H1 (cell line): ENCODE data around the gene UBE2D2. TPM values are rescaled to one million over a fixed set of nuclear protein-coding genes. Genes with fewer than 3 reads are reported as not detected.

Experiments used
- CTCF ChIA-PET: fragments of 300-600 bp; sonication (Branson Sonifier 250); formaldehyde crosslinking; loops from one replicate; lab custom pipeline; 2021; ENCODE audit not compliant: partially characterized antibody; lab: Charles Lee
- POLR2A ChIA-PET: fragments of 300-600 bp; sonication (Branson Sonifier 250); formaldehyde crosslinking; loops from one replicate; lab custom pipeline; 2021; ENCODE audit warnings: inconsistent platforms; ENCODE audit not compliant: partially characterized antibody; lab: Charles Lee
- DNase-seq, 2 experiments: peaks; one replicate each; pipeline versions ENCODE4 v3.0.0 to v3.0.0-alpha.2; 2010 to 2022; ENCODE audit warnings: low spot score in 2 of 2, low read depth in 1 of 2, mixed read lengths in 1 of 2
- FAIRE-seq: peaks from 2 replicates; lab custom pipeline; 2011; peaks lifted over from hg19 to GRCh38; lab: Jason Lieb, UNC
- H2AFZ ChIP-seq: 2 replicates; pipeline ENCODE4 v1.8.1; 2012; ENCODE audit warnings: low read length, inconsistent platforms
- H2AK5ac ChIP-seq: 2 replicates; pipeline ENCODE4 v1.6.1; 2013; ENCODE audit warnings: low read depth, low read length
- H2BK120ac ChIP-seq: replicated peaks from 2 replicates; pipeline ENCODE3; 2013; ENCODE audit warnings: low read depth, low read length, inconsistent platforms
- H2BK12ac ChIP-seq: 2 replicates; pipeline ENCODE4 v1.6.1; 2013; ENCODE audit warnings: low read depth, low read length
- H2BK15ac ChIP-seq: 2 replicates; pipeline ENCODE4 v1.6.1; 2013; ENCODE audit warnings: low read length
- H2BK20ac ChIP-seq: 2 replicates; pipeline ENCODE4 v1.6.1; 2013; ENCODE audit warnings: low read length
- H2BK5ac ChIP-seq: 2 replicates; pipeline ENCODE4 v1.6.1; 2013; ENCODE audit warnings: low read depth, low read length
- H3K14ac ChIP-seq: 2 replicates; pipeline ENCODE4 v1.6.1; 2013; ENCODE audit warnings: inconsistent platforms; ENCODE audit not compliant: insufficient read length
- H3K18ac ChIP-seq: 2 replicates; pipeline ENCODE4 v1.6.1; 2013; ENCODE audit warnings: low read length; ENCODE audit errors: extremely low read depth
- H3K23ac ChIP-seq: 2 replicates; pipeline ENCODE4 v1.6.1; 2013; ENCODE audit warnings: inconsistent platforms; ENCODE audit not compliant: insufficient read length
- H3K23me2 ChIP-seq: 2 replicates; pipeline ENCODE4 v1.6.1; 2013; ENCODE audit warnings: low read depth, low read length
- H3K27ac ChIP-seq: 2 replicates; pipeline ENCODE4 v1.6.1; 2011; ENCODE audit warnings: low read depth, low read length, inconsistent platforms
- H3K27me3 ChIP-seq, 4 experiments: replicated peaks in 1 of 4; 1 replicate in 1 of 4; 2 replicates in 3 of 4; pipeline versions ENCODE4 v1.6.1 to v1.8.1; 2011 to 2013; ENCODE audit warnings: low read length in 3 of 4, mild to moderate bottlenecking in 3 of 4, inconsistent platforms in 2 of 4, mixed read lengths in 2 of 4, moderate library complexity in 1 of 4; ENCODE audit not compliant: control insufficient read depth in 3 of 4, insufficient read depth in 3 of 4; ENCODE audit errors: extremely low read depth in 1 of 4
- H3K36me3 ChIP-seq, 4 experiments: 2 replicates each; pipeline versions ENCODE4 v1.6.1 to v1.8.1; 2011 to 2013; ENCODE audit warnings: mild to moderate bottlenecking in 4 of 4, low read length in 3 of 4, moderate library complexity in 2 of 4, control low read depth in 1 of 4, inconsistent platforms in 1 of 4; ENCODE audit not compliant: insufficient read depth in 4 of 4, control insufficient read depth in 2 of 4
- H3K4ac ChIP-seq: replicated peaks from 2 replicates; pipeline ENCODE3; 2013; ENCODE audit warnings: low read length, low read depth, mixed read lengths, inconsistent platforms; ENCODE audit not compliant: insufficient read length
- H3K4me1 ChIP-seq, 4 experiments: replicated peaks in 1 of 4; 1 replicate in 1 of 4; 2 replicates in 3 of 4; pipeline versions ENCODE4 v1.6.1 to v1.8.1; 2011 to 2013; ENCODE audit warnings: low read length in 3 of 4, inconsistent platforms in 2 of 4, mixed read lengths in 1 of 4; ENCODE audit not compliant: insufficient read depth in 4 of 4, control insufficient read depth in 3 of 4
- H3K4me2 ChIP-seq, 2 experiments: 2 replicates each; pipeline versions ENCODE4 v1.6.1 to v1.8.1; 2011 to 2013; ENCODE audit warnings: low read depth in 2 of 2, low read length in 2 of 2, control low read depth in 1 of 2, inconsistent platforms in 1 of 2, mild to moderate bottlenecking in 1 of 2; ENCODE audit not compliant: insufficient read depth in 1 of 2
- H3K4me3 ChIP-seq, 4 experiments: fragments of 200-600, 300-600 bp in 1 of 4; sonication (generic), shearing (Covaris generic), sonication (Bioruptor Twin) in 1 of 4; 2 replicates each; pipeline versions ENCODE4 v1.5.1 to v1.8.1; 2011 to 2016; ENCODE audit warnings: low read length in 4 of 4, low read depth in 3 of 4, control low read depth in 2 of 4, inconsistent platforms in 2 of 4, mild to moderate bottlenecking in 2 of 4, mixed read lengths in 1 of 4, moderate library complexity in 1 of 4; ENCODE audit not compliant: insufficient read depth in 2 of 4; ENCODE audit errors: extremely low read depth in 1 of 4
- H3K56ac ChIP-seq: replicated peaks from 2 replicates; pipeline ENCODE3; 2013; ENCODE audit warnings: low read depth, mild to moderate bottlenecking, mixed read lengths, low read length, inconsistent platforms; ENCODE audit not compliant: insufficient read length
- H3K79me1 ChIP-seq: 2 replicates; pipeline ENCODE4 v1.6.1; 2013; ENCODE audit warnings: low read depth, low read length, control low read depth
- H3K79me2 ChIP-seq, 2 experiments: 2 replicates each; pipeline versions ENCODE4 v1.6.1 to v1.8.1; 2012 to 2013; ENCODE audit warnings: low read length in 2 of 2, mild to moderate bottlenecking in 2 of 2, inconsistent platforms in 1 of 2; ENCODE audit not compliant: insufficient read depth in 2 of 2, control insufficient read depth in 1 of 2
- H3K9ac ChIP-seq, 4 experiments: replicated peaks in 1 of 4; 1 replicate in 1 of 4; 2 replicates in 3 of 4; pipeline versions ENCODE4 v1.6.1 to v1.8.1; 2011 to 2013; ENCODE audit warnings: low read depth in 3 of 4, low read length in 3 of 4, control low read depth in 2 of 4, mild to moderate bottlenecking in 2 of 4, moderate library complexity in 2 of 4, inconsistent platforms in 1 of 4; ENCODE audit errors: extremely low read depth in 1 of 4
- H3K9me3 ChIP-seq, 2 experiments: 2 replicates each; pipeline versions ENCODE4 v1.6.1 to v1.8.1; 2012 to 2013; ENCODE audit warnings: mild to moderate bottlenecking in 2 of 2, moderate library complexity in 2 of 2, control low read depth in 1 of 2, inconsistent platforms in 1 of 2, low read depth in 1 of 2, low read length in 1 of 2, mixed read lengths in 1 of 2; ENCODE audit not compliant: insufficient read depth in 2 of 2
- H4K20me1 ChIP-seq, 2 experiments: replicated peaks in 1 of 2; 2 replicates each; pipeline versions ENCODE3 to v1.8.1; 2011 to 2013; ENCODE audit warnings: inconsistent platforms in 2 of 2, low read length in 2 of 2, mild to moderate bottlenecking in 1 of 2; ENCODE audit not compliant: insufficient read depth in 2 of 2, control insufficient read depth in 1 of 2
- H4K5ac ChIP-seq: 2 replicates; pipeline ENCODE4 v1.6.1; 2013; ENCODE audit warnings: low read length, low read depth, mixed read lengths, inconsistent platforms; ENCODE audit not compliant: insufficient read length
- H4K8ac ChIP-seq: 2 replicates; pipeline ENCODE4 v1.8.0; 2013; ENCODE audit warnings: mild to moderate bottlenecking, moderate library complexity, low read length, inconsistent platforms; ENCODE audit not compliant: insufficient read depth; ENCODE audit errors: extremely low read depth
- H4K91ac ChIP-seq: replicated peaks from 2 replicates; pipeline ENCODE3; 2013; ENCODE audit warnings: low read length, mixed read lengths, inconsistent platforms; ENCODE audit not compliant: insufficient read length
- CEBPB ChIP-seq: IDR thresholded peaks from 2 replicates; pipeline ENCODE4 v1.6.1; 2012; ENCODE audit warnings: low read depth, low read length
- SP4 ChIP-seq: IDR thresholded peaks from 2 replicates; pipeline ENCODE4 v1.6.1; 2012; ENCODE audit warnings: low read length, inconsistent platforms
- WGBS, 2 experiments: shearing (Covaris generic) in 1 of 2; methylation state at CpG; one replicate each; pipeline versions ENCODE4 v1.1.6 to v1.1.7; 2013 to 2015; ENCODE audit warnings: low lambda C conversion rate in 2 of 2, mixed read lengths in 2 of 2, inconsistent platforms in 1 of 2, low coverage in 1 of 2, missing lambda C conversion rate in 1 of 2; ENCODE audit not compliant: insufficient replicate concordance in 2 of 2, insufficient coverage in 1 of 2, insufficient read length in 1 of 2; ENCODE audit errors: extremely low coverage in 1 of 2, missing lambda C conversion rate in 1 of 2; 5-methylcytosine and 5-hydroxymethylcytosine counted together
- polyA plus RNA-seq, 7 experiments: library from polyadenylated mRNA; depleted of rRNA in 3 of 7; stranded (reverse) in 5 of 7; unstranded in 2 of 7; fragments of >200 nt in 5 of 7; fragments of 200-250 nt in 2 of 7; gene quantifications; 1 replicate in 5 of 7; 2 replicates in 1 of 7; 4 replicates in 1 of 7; pipeline versions ENCODE4 v1.2.1 to v1.2.3, GENCODE V29; 2011 to 2013; ENCODE audit warnings: missing spikeins in 2 of 7, mixed read lengths in 2 of 7
- total RNA-seq: library from RNA; stranded (reverse); fragmentation: NEBNext Ultra II Directional; extraction: Animal tissue kit (Norgen Biotek cat#: 25700); gene quantifications from 2 replicates; pipeline ENCODE4 v1.2.1, GENCODE V29; 2021

The UBE2D2 gene
- total and polyA plus RNA-seq, 2 of the 8 experiments (the other 6 are each of a cell fraction or from before 2014, with no cell fraction given): 66.9 to 203 TPM

DNA sequence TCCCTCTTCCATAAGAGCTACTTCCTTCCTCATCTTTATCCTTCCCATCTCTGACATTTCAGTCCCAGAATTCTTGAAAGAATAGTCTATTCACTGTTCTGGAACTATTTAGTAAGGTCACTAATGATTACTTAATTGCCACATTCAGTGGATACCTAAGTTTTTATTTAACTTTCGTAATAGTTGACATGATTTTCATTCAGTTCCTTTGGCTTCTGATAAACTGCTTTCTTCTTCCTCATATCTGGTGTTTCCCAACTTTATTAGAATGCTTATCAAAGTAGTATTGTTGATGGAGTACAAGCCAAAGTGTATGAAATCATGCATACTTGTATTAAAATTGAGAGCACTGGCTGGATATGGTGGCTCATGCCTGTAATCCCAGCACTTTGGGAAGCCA, 10.8 kb downstream of the UBE2D2 start:
- H3K18ac ChIP-seq: no peak overlapping the region

More for the DNA sequence above, 10.8 kb downstream of the UBE2D2 start:
- Histone ChIP-seq H3K4me3 (no peak overlapping the region), H3K9ac (no peak overlapping the region), H3K14ac (no peak overlapping the region), H3K27ac (no peak overlapping the region), H3K4me2 (no peak overlapping the region), H3K79me2 (peaks cover 24 to 93% of the 10 kb centered on the region in 2 experiments), H2BK20ac (no peak overlapping the region), H2BK15ac (no peak overlapping the region), H4K5ac (no peak overlapping the region), H4K8ac (no peak overlapping the region), H2BK5ac (no peak overlapping the region), H4K20me1 (peaks cover 20 to 25% of the 10 kb centered on the region in 2 experiments), H3K4ac (no peak overlapping the region), H2AK5ac (no peak overlapping the region), H3K56ac (no peak overlapping the region), H2BK120ac (no peak overlapping the region), H3K9me3 (no peaks in the 10 kb centered on the region), H4K91ac (no peak overlapping the region), H2BK12ac (no peak overlapping the region), H3K79me1 (peaks cover 5% of the 10 kb centered on the region), H3K4me1 (peaks cover 0 to 7% (median 0%) of the 10 kb centered on the region in 4 experiments; a peak in 2 of 7 replicates), H3K23me2 (no peaks in the 10 kb centered on the region), H3K23ac (no peak overlapping the region), H2AFZ (no peak overlapping the region), H3K27me3 (no peaks in the 10 kb centered on the region), H3K36me3 (peaks cover 0 to 14% (median 0%) of the 10 kb centered on the region in 4 experiments; a peak in 2 of 8 replicates)
- ChIA-PET POLR2A (interaction anchor here (1.0 to 2.6 kb wide), 4 partner anchors 8 to 61 kb away, joined by 3 to 12 read pairs (median 7); partner anchors contain the start of gene UBE2D2), CTCF (interaction anchor here (0.6 to 4.9 kb wide), 9 partner anchors 8 to 1481 kb away, joined by 3 to 43 read pairs (median 3); partner anchors contain the start of gene UBE2D2)
- 90% methylated on average over 1 of the region's 1 CpG; no CpG with 5 or more reads in 1 of the 2 experiments for WGBS, 2 experiments
- no peak for DNase-seq
- FAIRE-seq: no peak
- TF ChIP-seq SP4 (no peak), CEBPB (no peak)
